Measurements from ENCODE around the gene A4GALT.
"Not testable (repeated sequence)": the region's sequence is repeated elsewhere in the genome, so short reads cannot be mapped to it uniquely, and the experiment has no call there.

The A4GALT gene

GRCh38 chr22:42670921-42671709, 49.6 kb downstream of the A4GALT start:
- no peak for DNase-seq (ENCODE audit: low read depth)
- H3K4me3 ChIP-seq (ENCODE audit: low read depth, low read length) = no peak overlapping the region
- no peak for TF ChIP-seq CTCF (IDR thresholded peaks at IDR 0.05; ENCODE audit: control insufficient read depth, extremely low read depth, insufficient read depth)

- no peak for DNase-seq (ENCODE audit: low read depth)
- TF ChIP-seq CTCF (IDR thresholded peaks at IDR 0.05; ENCODE audit: control insufficient read depth, extremely low read depth, insufficient read depth) = no peak
Measured at GRCh38 chr22:42670046-42670445, 50.6 kb downstream of the A4GALT start.

GRCh38 chr22:42666393-42666792, 54.3 kb downstream of the A4GALT start:
- H3K4me3 ChIP-seq (ENCODE audit: low read depth, low read length); DNase-seq (ENCODE audit: low read depth): not testable (repeated sequence)

More at GRCh38 chr22:42670046-42670445, 50.6 kb downstream of the A4GALT start:
- no peak overlapping the region for H3K4me3 ChIP-seq (ENCODE audit: low read depth, low read length)

- TF ChIP-seq CTCF (IDR thresholded peaks at IDR 0.05; ENCODE audit: control insufficient read depth, extremely low read depth, insufficient read depth) = no peak
- H3K4me3 ChIP-seq (ENCODE audit: low read depth, low read length) = no peak overlapping the region
- no peak for DNase-seq (ENCODE audit: low read depth)
Measured at GRCh38 chr22:42664976-42665831, 55.5 kb downstream of the A4GALT start.

- H3K4me3 ChIP-seq (ENCODE audit: low read depth, low read length) = peak overlapping the region; percentile 39
- no peak for DNase-seq (ENCODE audit: low read depth)
- peak; percentile 67 for TF ChIP-seq CTCF (IDR thresholded peaks at IDR 0.05; ENCODE audit: control insufficient read depth, extremely low read depth, insufficient read depth)
Measured at GRCh38 chr22:42661985-42662831, 58.5 kb downstream of the A4GALT start.

GRCh38 chr22:42656578-42656977, 64.1 kb downstream of the A4GALT start:
- DNase-seq (ENCODE audit: low read depth) = no peak
- TF ChIP-seq CTCF (IDR thresholded peaks at IDR 0.05; ENCODE audit: control insufficient read depth, extremely low read depth, insufficient read depth) = no peak

More at GRCh38 chr22:42656578-42656977, 64.1 kb downstream of the A4GALT start:
- no peak overlapping the region for H3K4me3 ChIP-seq (ENCODE audit: low read depth, low read length)
